Measurements from ENCODE around the gene MROH2B. TPM values are rescaled to one million over a fixed set of nuclear protein-coding genes. Genes with fewer than 3 reads are reported as not detected.

The MROH2B gene
- total RNA-seq, 1 donor from 2014 or later, result not detected

DNA sequence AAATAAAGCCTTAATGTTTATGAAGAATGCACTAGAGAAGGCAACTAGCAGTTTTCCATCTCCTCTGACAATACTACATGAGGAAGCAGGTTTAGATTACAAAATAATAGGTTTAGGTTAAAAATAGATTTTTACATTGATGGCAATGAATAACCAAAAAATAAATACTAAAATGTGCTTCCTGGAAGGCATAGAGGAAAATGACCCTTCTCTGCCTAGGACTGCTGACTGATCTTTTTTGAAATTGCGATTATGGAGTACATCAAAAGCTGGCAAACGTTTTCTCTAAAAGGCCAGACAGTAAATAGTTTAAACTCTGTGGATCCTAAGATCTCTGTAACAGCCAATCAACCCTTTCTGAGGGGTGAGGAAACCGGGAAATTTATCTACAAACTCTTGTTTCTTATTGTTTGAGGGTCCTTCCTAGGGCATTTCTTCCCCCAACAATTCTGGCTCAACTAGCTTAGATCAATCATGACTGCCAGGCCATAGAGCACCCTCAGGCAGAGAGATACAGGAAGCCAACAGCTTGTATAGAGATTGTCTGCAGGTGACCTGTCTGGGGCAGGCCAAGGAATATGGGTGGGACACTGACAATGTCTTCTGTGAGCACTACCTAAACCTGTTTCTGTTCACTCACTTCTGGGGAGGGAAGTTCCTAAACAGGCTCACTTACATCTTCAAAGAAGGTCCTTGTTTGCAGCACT lies 67.3 kb downstream of the MROH2B start:
- ChIA-PET CTCF (no interaction called here), POLR2A (no interaction called here)
- no peak for DNase-seq
- no peak for ATAC-seq (ENCODE audit: low read depth)
- TF ChIP-seq, protein P1, sequence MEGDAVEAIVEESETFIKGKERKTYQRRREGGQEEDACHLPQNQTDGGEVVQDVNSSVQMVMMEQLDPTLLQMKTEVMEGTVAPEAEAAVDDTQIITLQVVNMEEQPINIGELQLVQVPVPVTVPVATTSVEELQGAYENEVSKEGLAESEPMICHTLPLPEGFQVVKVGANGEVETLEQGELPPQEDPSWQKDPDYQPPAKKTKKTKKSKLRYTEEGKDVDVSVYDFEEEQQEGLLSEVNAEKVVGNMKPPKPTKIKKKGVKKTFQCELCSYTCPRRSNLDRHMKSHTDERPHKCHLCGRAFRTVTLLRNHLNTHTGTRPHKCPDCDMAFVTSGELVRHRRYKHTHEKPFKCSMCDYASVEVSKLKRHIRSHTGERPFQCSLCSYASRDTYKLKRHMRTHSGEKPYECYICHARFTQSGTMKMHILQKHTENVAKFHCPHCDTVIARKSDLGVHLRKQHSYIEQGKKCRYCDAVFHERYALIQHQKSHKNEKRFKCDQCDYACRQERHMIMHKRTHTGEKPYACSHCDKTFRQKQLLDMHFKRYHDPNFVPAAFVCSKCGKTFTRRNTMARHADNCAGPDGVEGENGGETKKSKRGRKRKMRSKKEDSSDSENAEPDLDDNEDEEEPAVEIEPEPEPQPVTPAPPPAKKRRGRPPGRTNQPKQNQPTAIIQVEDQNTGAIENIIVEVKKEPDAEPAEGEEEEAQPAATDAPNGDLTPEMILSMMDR (IDR thresholded peaks at IDR 0.05), result no peak
- no peaks in the 10 kb centered on the region for H3K9me3 Mint-ChIP-seq
- H3K4me3 Mint-ChIP-seq, result no peak overlapping the region
- no peaks in the 10 kb centered on the region for H3K4me1 Mint-ChIP-seq
- intact Hi-C loops (cut with micrococcal nuclease), result no loop called here
- no peaks in the 10 kb centered on the region for H3K27me3 Mint-ChIP-seq
- no peak overlapping the region for H3K27ac Mint-ChIP-seq
- H3K36me3 Mint-ChIP-seq (ENCODE audit: low read depth), result no peaks in the 10 kb centered on the region

DNA sequence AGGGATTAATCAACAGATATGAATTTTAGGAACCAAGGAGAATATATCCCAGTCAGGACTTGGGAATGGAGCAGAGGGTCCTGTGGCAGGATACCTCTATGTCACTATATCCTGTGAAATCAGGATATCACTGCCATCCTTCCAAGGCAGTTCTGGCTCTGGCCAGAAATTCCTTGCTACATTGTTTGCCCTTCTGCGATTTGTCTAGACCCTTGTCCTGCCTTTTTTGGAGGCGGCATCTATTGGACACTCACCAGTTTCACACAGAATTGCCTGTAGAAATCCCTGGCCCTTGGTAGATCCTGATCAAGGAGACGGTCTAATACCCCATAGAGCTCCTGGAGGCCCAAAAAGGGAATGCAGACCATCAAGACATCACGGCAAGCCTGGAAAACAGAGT lies 71.2 kb downstream of the MROH2B start:
- TF ChIP-seq, protein P1 (IDR thresholded peaks at IDR 0.05), result no peak
- CTCF ChIA-PET, result no interaction called here
- POLR2A ChIA-PET, result no interaction called here
- intact Hi-C loops (cut with micrococcal nuclease), result no loop called here
- no peaks in the 10 kb centered on the region for H3K4me1 Mint-ChIP-seq
- no peaks in the 10 kb centered on the region for H3K36me3 Mint-ChIP-seq (ENCODE audit: low read depth)
- ATAC-seq (ENCODE audit: low read depth) (no peak), DNase-seq (no peak)
- no peaks in the 10 kb centered on the region for H3K27me3 Mint-ChIP-seq
- H3K27ac Mint-ChIP-seq, result no peak overlapping the region
- H3K4me3 Mint-ChIP-seq, result no peak overlapping the region
- no peaks in the 10 kb centered on the region for H3K9me3 Mint-ChIP-seq

DNA sequence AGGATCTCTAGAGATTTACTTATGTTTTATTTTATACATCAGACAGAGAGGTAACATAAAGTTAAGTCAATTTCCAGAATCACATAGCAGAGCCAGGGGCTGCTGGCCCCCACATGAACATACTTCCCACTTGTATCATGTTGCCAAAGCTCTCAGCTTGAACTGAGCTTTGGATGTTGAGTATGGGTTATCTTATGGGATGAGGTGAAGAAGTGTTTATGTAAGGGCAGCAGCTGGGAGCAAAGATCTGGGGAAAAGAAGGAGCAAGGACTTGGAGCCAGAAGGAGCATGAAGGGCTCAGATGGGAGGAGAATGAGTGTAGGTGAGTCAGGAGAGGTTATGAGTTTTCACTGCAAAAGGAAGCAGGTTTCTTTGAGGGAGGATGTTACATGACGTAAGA lies 72.0 kb downstream of the MROH2B start:
- no peaks in the 10 kb centered on the region for H3K9me3 Mint-ChIP-seq
- no peaks in the 10 kb centered on the region for H3K36me3 Mint-ChIP-seq (ENCODE audit: low read depth)
- TF ChIP-seq, protein P1 (IDR thresholded peaks at IDR 0.05), result no peak
- no peaks in the 10 kb centered on the region for H3K27me3 Mint-ChIP-seq
- ATAC-seq (ENCODE audit: low read depth) (no peak), DNase-seq (no peak)
- H3K4me3 Mint-ChIP-seq, result no peak overlapping the region
- POLR2A ChIA-PET, result no interaction called here
- no peak overlapping the region for H3K27ac Mint-ChIP-seq
- intact Hi-C loops (cut with micrococcal nuclease), result no loop called here
- no peaks in the 10 kb centered on the region for H3K4me1 Mint-ChIP-seq
- CTCF ChIA-PET, result no interaction called here

DNA sequence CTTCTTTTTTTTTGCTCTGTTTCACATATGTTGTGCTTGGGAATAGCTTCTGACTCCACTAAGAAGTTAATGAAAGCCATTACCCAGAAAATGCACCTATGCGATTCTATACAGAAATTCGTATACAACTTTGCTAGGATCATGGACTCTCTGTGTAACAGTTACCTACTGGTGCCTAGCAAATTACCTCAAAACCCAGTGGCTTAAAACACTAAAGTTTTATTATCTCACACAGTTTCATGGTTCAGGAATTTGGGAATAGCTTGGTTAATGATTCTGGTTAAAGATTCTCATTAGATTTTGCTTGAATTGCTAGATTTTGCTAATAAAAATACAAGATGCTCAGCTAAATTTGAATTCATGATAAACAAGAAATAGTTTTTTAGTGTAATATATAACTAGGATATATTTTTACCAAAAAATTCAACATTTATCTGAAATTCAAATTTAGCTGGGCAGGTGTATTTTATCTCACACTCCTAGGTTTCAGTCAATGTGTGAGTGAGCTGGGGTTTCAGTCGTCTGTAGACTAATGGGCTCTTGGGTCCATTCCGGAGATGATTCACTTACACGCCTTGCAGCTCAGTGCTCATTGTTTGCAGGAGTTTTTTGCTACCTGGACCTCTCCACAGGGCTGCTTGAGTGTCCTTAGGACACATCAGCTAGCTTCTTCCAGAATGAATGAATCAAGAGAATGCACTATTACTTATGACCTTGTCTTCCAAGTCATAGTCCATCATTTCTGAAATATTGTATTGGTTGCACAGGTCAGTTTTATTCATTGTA lies 75.1 kb downstream of the MROH2B start:
- ChIA-PET CTCF (no interaction called here), POLR2A (no interaction called here)
- Mint-ChIP-seq H3K9me3 (no peaks in the 10 kb centered on the region), H3K27ac (no peak overlapping the region), H3K4me3 (no peak overlapping the region), H3K4me1 (no peaks in the 10 kb centered on the region), H3K36me3 (ENCODE audit: low read depth) (no peaks in the 10 kb centered on the region), H3K27me3 (no peaks in the 10 kb centered on the region)
- DNase-seq, result no peak
- intact Hi-C loops (cut with micrococcal nuclease), result no loop called here
- TF ChIP-seq, protein P1 (IDR thresholded peaks at IDR 0.05), result no peak
- no peak for ATAC-seq (ENCODE audit: low read depth)

DNA sequence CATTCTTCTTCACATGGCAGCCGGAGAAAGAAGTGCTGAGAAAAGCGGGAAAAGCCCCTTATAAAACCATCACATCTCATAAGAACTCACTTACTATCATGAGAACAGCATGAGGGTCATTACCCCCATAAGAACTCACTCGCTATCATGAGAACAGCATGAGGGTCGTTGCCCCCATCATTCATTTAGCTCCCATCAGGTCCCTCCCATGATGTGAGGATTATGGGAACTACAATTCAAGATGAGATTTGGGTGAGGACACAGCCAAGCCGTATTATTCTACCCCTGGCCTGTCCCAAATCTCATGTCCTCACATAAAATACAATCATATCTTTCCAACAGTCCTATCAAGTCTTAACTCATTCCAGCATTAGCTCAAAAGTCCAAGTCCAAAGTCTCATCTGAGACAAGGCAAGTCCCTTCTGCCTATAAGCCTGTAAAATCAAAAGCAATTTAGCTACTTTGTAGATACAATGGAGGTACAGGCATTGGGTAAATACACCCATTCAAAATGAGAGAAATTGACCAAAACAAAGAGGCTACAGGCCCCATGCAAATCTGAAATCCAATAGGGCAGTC lies 79.1 kb downstream of the MROH2B start:
- intact Hi-C loops (cut with micrococcal nuclease), result no loop called here
- ChIA-PET POLR2A (no interaction called here), CTCF (no interaction called here)
- no peak overlapping the region for H3K4me3 Mint-ChIP-seq
- H3K9me3 Mint-ChIP-seq, result peaks cover 4% of the 10 kb centered on the region
- ATAC-seq (ENCODE audit: low read depth), result no peak
- no peaks in the 10 kb centered on the region for H3K4me1 Mint-ChIP-seq
- H3K36me3 Mint-ChIP-seq (ENCODE audit: low read depth), result no peaks in the 10 kb centered on the region
- TF ChIP-seq, protein P1 (IDR thresholded peaks at IDR 0.05), result no peak
- H3K27me3 Mint-ChIP-seq, result no peaks in the 10 kb centered on the region
- no peak overlapping the region for H3K27ac Mint-ChIP-seq
- no peak for DNase-seq
